ENCODE measurements around the gene IL17D.
"Not testable (repeated sequence)": the region's sequence is repeated elsewhere in the genome, so short reads cannot be mapped to it uniquely, and the experiment has no call there.

IL17D gene

DNA sequence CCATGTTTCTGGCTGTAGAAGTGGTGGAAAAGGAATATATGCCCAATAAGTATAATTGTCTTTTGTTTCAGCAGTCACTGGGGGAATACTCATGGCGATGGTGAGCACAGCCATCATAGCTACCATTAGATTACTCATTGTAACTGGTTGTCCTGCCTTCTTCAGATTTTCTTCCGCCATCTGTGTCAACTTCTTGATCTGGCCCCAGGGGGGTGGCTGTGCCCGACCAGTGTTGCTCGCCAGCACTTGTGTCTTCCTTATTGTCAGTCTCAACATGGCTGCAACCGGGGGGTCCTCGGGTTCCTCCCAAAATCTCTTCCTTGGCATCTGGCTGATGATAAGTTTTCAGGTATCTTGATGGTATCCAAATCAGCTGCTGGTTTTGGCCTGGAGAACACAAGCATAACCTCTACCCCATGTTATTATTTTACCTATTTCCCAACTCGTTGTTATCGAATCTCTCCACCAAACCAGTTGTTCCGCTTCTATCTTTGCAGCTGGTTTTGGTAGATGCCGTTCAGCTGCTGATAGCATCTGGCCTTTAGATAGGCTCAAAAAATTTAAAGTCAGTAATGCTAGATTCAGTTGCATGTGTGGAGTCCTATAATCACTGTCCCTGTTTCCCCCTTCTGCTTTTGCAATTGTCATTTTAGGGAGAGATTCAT lies 23.0 kb upstream of the IL17D start:
- no peak for DNase-seq
- no peak overlapping the region for H3K4me3 ChIP-seq (ENCODE audit: control insufficient read depth in 1 of 7, extremely low read depth in 1 of 7, insufficient read depth in 4 of 7, low read depth in 2 of 7, low read length in 6 of 7)
- H3K9me3 ChIP-seq (ENCODE audit: control extremely low read depth in 1 of 5, control insufficient read depth in 4 of 5, insufficient read depth in 2 of 5, low read depth in 1 of 5, low read length in 4 of 5): no peaks in the 10 kb centered on the region
- 97% methylated on average over 5 of the region's 10 CpGs for WGBS (ENCODE audit: insufficient coverage)
- H3K4me1 ChIP-seq (ENCODE audit: control extremely low read depth in 1 of 4, control insufficient read depth in 4 of 4, insufficient read depth in 4 of 4, low read length in 3 of 4): no peaks in the 10 kb centered on the region
- no peaks in the 10 kb centered on the region for H3K27me3 ChIP-seq (replicated peaks in 2 of 5; ENCODE audit: control insufficient read depth in 4 of 5, insufficient read depth in 5 of 5, low read length in 4 of 5)
- ChIA-PET CTCF (no interaction called here), POLR2A (no interaction called here)
- H3K27ac ChIP-seq (ENCODE audit: insufficient read depth in 1 of 2, low read depth in 1 of 2, low read length in 2 of 2, poor library complexity in 1 of 2, severe bottlenecking in 2 of 2): no peak overlapping the region
- H3K36me3 ChIP-seq (ENCODE audit: control insufficient read depth in 4 of 4, insufficient read depth in 4 of 4, low read length in 3 of 4): peaks cover 0 to 3% (median 0%) of the 10 kb centered on the region in 4 experiments

DNA sequence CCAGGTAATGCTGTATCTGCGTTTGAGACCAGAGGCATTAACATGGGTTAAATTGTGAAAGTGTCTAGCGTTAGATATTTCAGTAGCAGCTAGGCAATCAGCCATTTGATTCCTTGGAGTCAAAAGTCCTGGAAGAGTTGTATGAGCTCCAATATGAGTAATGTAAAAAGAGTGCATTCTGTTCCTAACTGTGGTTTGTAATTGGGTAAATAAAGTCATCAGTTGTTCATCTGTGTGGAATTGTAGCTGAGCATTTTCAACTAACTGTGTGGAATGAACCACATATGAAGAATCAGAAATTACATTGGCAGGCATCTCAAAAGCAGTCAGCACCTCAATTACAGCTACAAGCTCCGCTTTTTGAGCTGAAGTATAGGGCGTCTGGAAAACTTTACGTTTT lies 22.0 kb upstream of the IL17D start:
- H3K9me3 ChIP-seq (ENCODE audit: control extremely low read depth in 1 of 5, control insufficient read depth in 4 of 5, insufficient read depth in 2 of 5, low read depth in 1 of 5, low read length in 4 of 5); H3K4me1 ChIP-seq (ENCODE audit: control extremely low read depth in 1 of 4, control insufficient read depth in 4 of 4, insufficient read depth in 4 of 4, low read length in 3 of 4); POLR2A ChIA-PET; DNase-seq; H3K27ac ChIP-seq (ENCODE audit: insufficient read depth in 1 of 2, low read depth in 1 of 2, low read length in 2 of 2, poor library complexity in 1 of 2, severe bottlenecking in 2 of 2); CTCF ChIA-PET; H3K4me3 ChIP-seq (ENCODE audit: control insufficient read depth in 1 of 7, extremely low read depth in 1 of 7, insufficient read depth in 4 of 7, low read depth in 2 of 7, low read length in 6 of 7); H3K27me3 ChIP-seq (replicated peaks in 2 of 5; ENCODE audit: control insufficient read depth in 4 of 5, insufficient read depth in 5 of 5, low read length in 4 of 5); H3K36me3 ChIP-seq (ENCODE audit: control insufficient read depth in 4 of 4, insufficient read depth in 4 of 4, low read length in 3 of 4): not testable (repeated sequence)
- WGBS (ENCODE audit: insufficient coverage): 100% methylated on average over 2 of the region's 5 CpGs

DNA sequence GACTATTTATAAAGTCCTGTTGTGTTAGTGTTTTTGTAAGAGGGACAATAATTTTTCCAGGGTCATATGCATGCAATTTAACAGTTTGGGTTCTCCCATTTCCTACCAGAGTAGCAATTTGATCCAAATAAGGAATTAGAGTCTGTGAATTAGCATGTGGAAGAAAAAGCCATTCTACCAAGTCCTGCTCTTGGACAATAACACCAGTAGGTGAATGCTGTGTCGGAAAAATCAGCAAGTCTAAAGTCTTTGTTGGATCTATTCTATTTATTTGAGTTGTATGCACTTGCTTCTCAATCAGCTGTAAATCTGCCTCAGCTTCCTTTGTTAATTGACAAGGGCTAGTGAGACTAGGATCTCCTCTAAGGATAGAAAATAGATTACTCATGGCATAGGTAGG lies 21.4 kb upstream of the IL17D start:
- H3K4me3 ChIP-seq (ENCODE audit: control insufficient read depth in 1 of 7, extremely low read depth in 1 of 7, insufficient read depth in 4 of 7, low read depth in 2 of 7, low read length in 6 of 7): no peak overlapping the region
- ChIA-PET POLR2A (no interaction called here), CTCF (no interaction called here)
- H3K9me3 ChIP-seq (ENCODE audit: control extremely low read depth in 1 of 5, control insufficient read depth in 4 of 5, insufficient read depth in 2 of 5, low read depth in 1 of 5, low read length in 4 of 5): no peaks in the 10 kb centered on the region
- no peak overlapping the region for H3K27ac ChIP-seq (ENCODE audit: insufficient read depth in 1 of 2, low read depth in 1 of 2, low read length in 2 of 2, poor library complexity in 1 of 2, severe bottlenecking in 2 of 2)
- no peaks in the 10 kb centered on the region for H3K27me3 ChIP-seq (replicated peaks in 2 of 5; ENCODE audit: control insufficient read depth in 4 of 5, insufficient read depth in 5 of 5, low read length in 4 of 5)
- no peak for DNase-seq
- WGBS (ENCODE audit: insufficient coverage): 86% methylated on average over 1 of the region's 1 CpG
- H3K4me1 ChIP-seq (ENCODE audit: control extremely low read depth in 1 of 4, control insufficient read depth in 4 of 4, insufficient read depth in 4 of 4, low read length in 3 of 4): no peaks in the 10 kb centered on the region
- H3K36me3 ChIP-seq (ENCODE audit: control insufficient read depth in 4 of 4, insufficient read depth in 4 of 4, low read length in 3 of 4): no peaks in the 10 kb centered on the region

DNA sequence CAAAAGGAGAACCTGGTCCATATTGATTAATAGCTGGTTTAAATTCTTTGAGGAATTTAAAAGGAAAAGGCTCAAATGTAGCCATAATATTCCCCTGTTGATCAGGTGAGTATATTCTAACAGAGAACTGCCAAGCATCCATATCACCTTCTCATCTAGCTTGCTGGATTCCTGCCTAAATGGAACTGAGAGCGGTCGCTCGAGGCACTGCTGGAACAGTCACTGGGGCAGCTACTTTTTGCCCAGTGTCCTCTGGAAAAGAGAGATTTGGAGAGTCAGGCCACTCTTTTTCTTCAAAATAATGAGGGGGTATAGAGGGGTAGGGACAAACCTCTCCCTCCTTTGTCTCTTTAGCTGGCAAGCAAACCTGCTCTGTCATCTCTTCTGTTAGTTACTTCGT lies 19.5 kb upstream of the IL17D start:
- H3K4me1 ChIP-seq (ENCODE audit: control extremely low read depth in 1 of 4, control insufficient read depth in 4 of 4, insufficient read depth in 4 of 4, low read length in 3 of 4): no peaks in the 10 kb centered on the region
- H3K4me3 ChIP-seq (ENCODE audit: control insufficient read depth in 1 of 7, extremely low read depth in 1 of 7, insufficient read depth in 4 of 7, low read depth in 2 of 7, low read length in 6 of 7): no peak overlapping the region
- 100% methylated on average over 2 of the region's 4 CpGs for WGBS (ENCODE audit: insufficient coverage)
- no peaks in the 10 kb centered on the region for H3K27me3 ChIP-seq (replicated peaks in 2 of 5; ENCODE audit: control insufficient read depth in 4 of 5, insufficient read depth in 5 of 5, low read length in 4 of 5)
- ChIA-PET CTCF (no interaction called here), POLR2A (no interaction called here)
- H3K36me3 ChIP-seq (ENCODE audit: control insufficient read depth in 4 of 4, insufficient read depth in 4 of 4, low read length in 3 of 4): no peaks in the 10 kb centered on the region
- H3K27ac ChIP-seq (ENCODE audit: insufficient read depth in 1 of 2, low read depth in 1 of 2, low read length in 2 of 2, poor library complexity in 1 of 2, severe bottlenecking in 2 of 2): no peak overlapping the region
- no peak for DNase-seq
- no peaks in the 10 kb centered on the region for H3K9me3 ChIP-seq (ENCODE audit: control extremely low read depth in 1 of 5, control insufficient read depth in 4 of 5, insufficient read depth in 2 of 5, low read depth in 1 of 5, low read length in 4 of 5)

DNA sequence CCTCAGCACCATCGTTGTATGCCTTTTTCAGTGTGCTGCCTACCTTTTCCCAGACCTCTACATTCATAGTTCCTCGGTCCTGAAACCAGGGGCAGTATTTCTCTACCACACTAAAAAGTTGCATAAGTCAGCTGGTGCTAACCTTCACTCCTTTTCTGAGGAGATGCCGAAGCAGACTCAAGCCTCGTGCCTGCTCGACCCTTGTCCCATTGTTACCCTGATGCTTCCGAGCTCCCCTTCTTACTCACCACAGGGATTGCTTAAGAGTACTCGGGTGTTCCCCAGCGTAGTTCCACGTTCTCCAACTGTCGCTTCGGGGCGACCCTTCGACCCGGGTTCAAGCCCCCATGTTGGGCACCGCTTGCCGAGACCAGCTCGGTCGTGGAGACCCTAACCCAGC lies 19.0 kb upstream of the IL17D start:
- Histone ChIP-seq H3K27me3 (replicated peaks in 2 of 5; ENCODE audit: control insufficient read depth in 4 of 5, insufficient read depth in 5 of 5, low read length in 4 of 5) (no peaks in the 10 kb centered on the region), H3K36me3 (ENCODE audit: control insufficient read depth in 4 of 4, insufficient read depth in 4 of 4, low read length in 3 of 4) (no peaks in the 10 kb centered on the region), H3K9me3 (ENCODE audit: control extremely low read depth in 1 of 5, control insufficient read depth in 4 of 5, insufficient read depth in 2 of 5, low read depth in 1 of 5, low read length in 4 of 5) (no peaks in the 10 kb centered on the region), H3K4me3 (ENCODE audit: control insufficient read depth in 1 of 7, extremely low read depth in 1 of 7, insufficient read depth in 4 of 7, low read depth in 2 of 7, low read length in 6 of 7) (no peak overlapping the region), H3K27ac (ENCODE audit: insufficient read depth in 1 of 2, low read depth in 1 of 2, low read length in 2 of 2, poor library complexity in 1 of 2, severe bottlenecking in 2 of 2) (no peak overlapping the region), H3K4me1 (ENCODE audit: control extremely low read depth in 1 of 4, control insufficient read depth in 4 of 4, insufficient read depth in 4 of 4, low read length in 3 of 4) (no peaks in the 10 kb centered on the region)
- POLR2A ChIA-PET: interaction anchor here (0.5 kb wide), 1 partner anchor 10 kb away, joined by 5 read pairs; no protein-coding TSS in a partner anchor
- no peak for DNase-seq
- WGBS (ENCODE audit: insufficient coverage): 96% methylated on average over 11 of the region's 18 CpGs
- CTCF ChIA-PET: no interaction called here

DNA sequence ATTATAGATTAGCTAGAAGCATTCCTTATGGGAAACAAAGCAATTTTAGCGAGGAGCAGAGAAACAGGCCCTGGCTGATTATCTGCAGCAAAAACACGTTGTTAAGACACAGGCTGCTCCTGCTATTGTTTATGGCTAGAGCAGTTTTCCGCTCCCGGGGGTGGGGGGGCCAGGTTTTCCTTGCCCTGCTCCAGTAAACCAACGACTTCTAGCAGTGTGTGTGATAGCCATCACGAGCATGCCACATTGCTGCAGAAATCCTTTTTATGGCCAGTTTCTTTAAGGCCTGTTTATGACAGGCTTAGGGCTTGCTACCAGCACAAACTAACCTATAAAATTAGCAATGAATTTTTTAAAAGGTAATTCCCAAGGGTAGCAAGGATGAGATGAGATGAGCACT lies 18.4 kb upstream of the IL17D start:
- Histone ChIP-seq H3K27me3 (replicated peaks in 2 of 5; ENCODE audit: control insufficient read depth in 4 of 5, insufficient read depth in 5 of 5, low read length in 4 of 5) (no peaks in the 10 kb centered on the region), H3K36me3 (ENCODE audit: control insufficient read depth in 4 of 4, insufficient read depth in 4 of 4, low read length in 3 of 4) (no peaks in the 10 kb centered on the region), H3K4me1 (ENCODE audit: control extremely low read depth in 1 of 4, control insufficient read depth in 4 of 4, insufficient read depth in 4 of 4, low read length in 3 of 4) (no peaks in the 10 kb centered on the region), H3K9me3 (ENCODE audit: control extremely low read depth in 1 of 5, control insufficient read depth in 4 of 5, insufficient read depth in 2 of 5, low read depth in 1 of 5, low read length in 4 of 5) (no peaks in the 10 kb centered on the region), H3K4me3 (ENCODE audit: control insufficient read depth in 1 of 7, extremely low read depth in 1 of 7, insufficient read depth in 4 of 7, low read depth in 2 of 7, low read length in 6 of 7) (no peak overlapping the region), H3K27ac (ENCODE audit: insufficient read depth in 1 of 2, low read depth in 1 of 2, low read length in 2 of 2, poor library complexity in 1 of 2, severe bottlenecking in 2 of 2) (no peak overlapping the region)
- DNase-seq: no peak
- POLR2A ChIA-PET: no interaction called here
- WGBS (ENCODE audit: insufficient coverage): 100% methylated on average over 6 of the region's 6 CpGs
- CTCF ChIA-PET: no interaction called here

DNA sequence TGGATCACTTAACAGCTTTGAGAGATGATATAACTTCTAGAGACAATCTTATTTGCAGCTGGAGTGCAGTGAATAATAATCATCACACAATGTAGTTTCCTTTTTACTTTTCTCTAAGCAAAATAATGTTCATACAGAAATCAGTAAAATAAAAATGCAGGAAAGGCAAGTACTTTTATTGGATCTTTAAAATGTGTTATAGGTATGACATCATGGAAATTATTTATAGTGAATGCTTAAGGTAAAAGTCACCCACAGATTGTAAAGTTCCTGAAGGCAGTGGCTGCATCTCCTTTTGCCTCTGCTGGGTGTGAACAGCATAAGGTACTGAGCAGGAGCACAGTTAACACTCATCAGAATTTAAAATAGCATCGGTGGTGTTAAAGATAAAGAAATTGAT lies 17.3 kb upstream of the IL17D start:
- Histone ChIP-seq H3K9me3 (ENCODE audit: control extremely low read depth in 1 of 5, control insufficient read depth in 4 of 5, insufficient read depth in 2 of 5, low read depth in 1 of 5, low read length in 4 of 5) (no peaks in the 10 kb centered on the region), H3K4me3 (ENCODE audit: control insufficient read depth in 1 of 7, extremely low read depth in 1 of 7, insufficient read depth in 4 of 7, low read depth in 2 of 7, low read length in 6 of 7) (no peak overlapping the region), H3K27me3 (replicated peaks in 2 of 5; ENCODE audit: control insufficient read depth in 4 of 5, insufficient read depth in 5 of 5, low read length in 4 of 5) (no peaks in the 10 kb centered on the region), H3K27ac (ENCODE audit: insufficient read depth in 1 of 2, low read depth in 1 of 2, low read length in 2 of 2, poor library complexity in 1 of 2, severe bottlenecking in 2 of 2) (no peak overlapping the region), H3K36me3 (ENCODE audit: control insufficient read depth in 4 of 4, insufficient read depth in 4 of 4, low read length in 3 of 4) (no peaks in the 10 kb centered on the region), H3K4me1 (ENCODE audit: control extremely low read depth in 1 of 4, control insufficient read depth in 4 of 4, insufficient read depth in 4 of 4, low read length in 3 of 4) (no peaks in the 10 kb centered on the region)
- no peak for DNase-seq
- WGBS (ENCODE audit: insufficient coverage): no CpG with 5 or more reads among the region's 1 CpG
- CTCF ChIA-PET: no interaction called here
- POLR2A ChIA-PET: no interaction called here
